Ishikawa (cell line): ENCODE measurements around the gene LNP1.

Experiments used
- CEBPB ChIP-seq: IDR thresholded peaks from 2 replicates; pipeline ENCODE4 v1.6.1; 2012
- CREB1 ChIP-seq: IDR thresholded peaks from 2 replicates; pipeline ENCODE4 v1.6.1; 2012; ENCODE audit warnings: low read depth
- EGR1 ChIP-seq: IDR thresholded peaks from 2 replicates; pipeline ENCODE4 v1.6.1; 2012
- EP300 ChIP-seq: IDR thresholded peaks from 2 replicates; pipeline ENCODE4 v1.6.1; 2012; ENCODE audit warnings: borderline replicate concordance
- FOXM1 ChIP-seq: IDR thresholded peaks from 2 replicates; pipeline ENCODE4 v1.6.1; 2012; ENCODE audit warnings: low read depth, borderline replicate concordance
- MAX ChIP-seq: IDR thresholded peaks from 2 replicates; pipeline ENCODE4 v1.6.1; 2012
- NFIC ChIP-seq: IDR thresholded peaks from 2 replicates; pipeline ENCODE4 v1.6.1; 2012
- RAD21 ChIP-seq: IDR thresholded peaks from 2 replicates; pipeline ENCODE4 v1.6.1; 2012; ENCODE audit warnings: low read depth
- REST ChIP-seq: IDR thresholded peaks from 2 replicates; pipeline ENCODE4 v1.6.1; 2012; ENCODE audit warnings: low read depth, mild to moderate bottlenecking
- TAF1 ChIP-seq: IDR thresholded peaks from 2 replicates; pipeline ENCODE4 v1.6.1; 2012; ENCODE audit warnings: low read depth, mild to moderate bottlenecking
- TCF12 ChIP-seq: IDR thresholded peaks from 2 replicates; pipeline ENCODE4 v1.6.1; 2012; ENCODE audit warnings: low read depth
- TEAD4 ChIP-seq: IDR thresholded peaks from 2 replicates; pipeline ENCODE4 v1.6.1; 2012
- USF1 ChIP-seq: IDR thresholded peaks from 2 replicates; pipeline ENCODE4 v1.6.1; 2012
- YY1 ChIP-seq: IDR thresholded peaks from 2 replicates; pipeline ENCODE4 v1.6.1; 2012; ENCODE audit warnings: low read depth
- ZBTB7A ChIP-seq: IDR thresholded peaks from 2 replicates; pipeline ENCODE4 v1.6.1; 2012; ENCODE audit warnings: low read depth

LNP1 gene

GRCh38 chr3:100500320-100500880 is 99.1 kb downstream of the LNP1 start:
- TF ChIP-seq RAD21: no peak
- no peak for TF ChIP-seq TAF1
- no peak for TF ChIP-seq EGR1
- TF ChIP-seq TCF12: no peak
- TF ChIP-seq TEAD4: no peak
- TF ChIP-seq CREB1: no peak
- no peak for TF ChIP-seq CEBPB
- TF ChIP-seq USF1: no peak
- TF ChIP-seq YY1: no peak
- no peak for TF ChIP-seq ZBTB7A
- TF ChIP-seq FOXM1: no peak
- TF ChIP-seq MAX: no peak
- TF ChIP-seq REST: no peak
- no peak for TF ChIP-seq EP300
- no peak for TF ChIP-seq NFIC

GRCh38 chr3:100503448-100503847 is 102.1 kb downstream of the LNP1 start:
- no peak for TF ChIP-seq TAF1
- no peak for TF ChIP-seq FOXM1
- TF ChIP-seq RAD21: no peak
- no peak for TF ChIP-seq USF1
- TF ChIP-seq EP300: no peak
- TF ChIP-seq TEAD4: no peak
- TF ChIP-seq ZBTB7A: no peak
- no peak for TF ChIP-seq CEBPB
- no peak for TF ChIP-seq NFIC
- TF ChIP-seq EGR1: no peak
- no peak for TF ChIP-seq REST
- no peak for TF ChIP-seq TCF12
- TF ChIP-seq YY1: no peak
- TF ChIP-seq CREB1: no peak
- TF ChIP-seq MAX: no peak
